NCI-H345 (cell line): ENCODE results near the gene VPS13D.

Source experiments
- DNase-seq: peaks from one replicate; lab custom pipeline; 2025; lab: John Stamatoyannopoulos, UW

Gene VPS13D, protein sequence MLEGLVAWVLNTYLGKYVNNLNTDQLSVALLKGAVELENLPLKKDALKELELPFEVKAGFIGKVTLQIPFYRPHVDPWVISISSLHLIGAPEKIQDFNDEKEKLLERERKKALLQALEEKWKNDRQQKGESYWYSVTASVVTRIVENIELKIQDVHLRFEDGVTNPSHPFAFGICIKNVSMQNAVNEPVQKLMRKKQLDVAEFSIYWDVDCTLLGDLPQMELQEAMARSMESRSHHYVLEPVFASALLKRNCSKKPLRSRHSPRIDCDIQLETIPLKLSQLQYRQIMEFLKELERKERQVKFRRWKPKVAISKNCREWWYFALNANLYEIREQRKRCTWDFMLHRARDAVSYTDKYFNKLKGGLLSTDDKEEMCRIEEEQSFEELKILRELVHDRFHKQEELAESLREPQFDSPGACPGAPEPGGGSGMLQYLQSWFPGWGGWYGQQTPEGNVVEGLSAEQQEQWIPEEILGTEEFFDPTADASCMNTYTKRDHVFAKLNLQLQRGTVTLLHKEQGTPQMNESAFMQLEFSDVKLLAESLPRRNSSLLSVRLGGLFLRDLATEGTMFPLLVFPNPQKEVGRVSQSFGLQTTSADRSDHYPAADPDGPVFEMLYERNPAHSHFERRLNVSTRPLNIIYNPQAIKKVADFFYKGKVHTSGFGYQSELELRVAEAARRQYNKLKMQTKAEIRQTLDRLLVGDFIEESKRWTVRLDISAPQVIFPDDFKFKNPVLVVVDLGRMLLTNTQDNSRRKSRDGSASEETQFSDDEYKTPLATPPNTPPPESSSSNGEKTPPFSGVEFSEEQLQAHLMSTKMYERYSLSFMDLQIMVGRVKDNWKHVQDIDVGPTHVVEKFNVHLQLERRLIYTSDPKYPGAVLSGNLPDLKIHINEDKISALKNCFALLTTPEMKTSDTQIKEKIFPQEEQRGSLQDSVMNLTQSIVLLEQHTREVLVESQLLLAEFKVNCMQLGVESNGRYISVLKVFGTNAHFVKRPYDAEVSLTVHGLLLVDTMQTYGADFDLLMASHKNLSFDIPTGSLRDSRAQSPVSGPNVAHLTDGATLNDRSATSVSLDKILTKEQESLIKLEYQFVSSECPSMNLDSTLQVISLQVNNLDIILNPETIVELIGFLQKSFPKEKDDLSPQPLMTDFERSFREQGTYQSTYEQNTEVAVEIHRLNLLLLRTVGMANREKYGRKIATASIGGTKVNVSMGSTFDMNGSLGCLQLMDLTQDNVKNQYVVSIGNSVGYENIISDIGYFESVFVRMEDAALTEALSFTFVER (N-terminal part only)

DNA sequence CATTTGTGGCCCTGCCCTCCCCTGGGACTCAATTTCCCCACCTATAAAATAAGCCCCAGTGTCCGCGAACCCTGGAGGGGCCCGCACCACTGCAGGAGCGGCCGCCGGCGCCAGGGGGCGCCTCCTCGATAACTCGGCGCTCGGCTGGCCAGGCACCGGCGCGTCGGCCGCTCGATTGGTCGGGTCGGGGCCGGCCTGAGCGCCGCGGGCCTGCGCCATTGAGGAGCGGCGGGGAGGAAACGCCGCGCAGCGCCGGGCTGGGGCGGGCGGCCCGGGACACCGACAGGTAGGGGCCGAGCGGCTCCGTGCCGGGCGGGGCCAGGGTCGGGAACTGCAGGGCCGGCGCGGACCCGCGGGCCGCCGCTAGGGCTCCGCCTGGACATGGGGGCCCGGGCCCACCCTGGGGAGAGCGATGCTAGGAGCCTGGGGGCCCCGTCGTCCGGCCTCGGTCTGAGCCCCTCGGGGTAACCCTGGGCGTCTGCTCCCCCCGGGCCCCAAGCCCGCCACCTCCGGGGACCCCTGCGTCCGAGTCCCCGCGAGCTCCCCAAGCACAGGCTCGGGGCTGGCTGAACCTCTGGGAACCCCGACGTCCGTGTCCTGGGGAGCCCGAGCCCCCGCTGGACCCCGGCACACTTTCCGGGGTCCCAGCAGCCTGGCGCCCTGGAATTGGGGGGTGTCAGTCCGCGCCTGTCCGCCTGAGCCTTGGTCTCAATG lies at the start of gene VPS13D:
Gene VPS13D, plus strand, starts transcription at position 196 of the 714 bp plus-strand sequence. CDS start 4,237 bp downstream, outside the sequence.
- peak; percentile 85 for DNase-seq

DNA sequence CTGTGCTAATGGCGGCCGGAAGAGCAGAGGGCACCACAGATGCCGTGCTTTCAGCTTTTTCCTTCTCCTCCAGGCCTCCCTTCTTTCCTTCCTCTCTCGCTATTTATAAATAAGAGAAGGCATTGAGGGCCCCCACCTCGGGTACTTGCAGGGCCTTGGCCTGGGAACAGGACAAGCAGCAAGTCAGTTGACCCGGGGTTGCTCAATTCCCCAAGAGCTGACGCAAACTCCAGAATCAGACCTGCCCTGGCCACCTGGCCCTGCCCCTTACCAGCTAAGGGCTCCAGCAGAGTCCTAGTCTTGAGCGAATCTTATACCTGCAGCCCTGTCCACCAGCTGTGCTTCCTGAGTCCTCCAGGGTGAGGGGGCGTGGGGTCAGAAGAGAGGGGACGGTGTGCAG lies 49.5 kb upstream of the VPS13D start:
- DNase-seq = no peak

DNA sequence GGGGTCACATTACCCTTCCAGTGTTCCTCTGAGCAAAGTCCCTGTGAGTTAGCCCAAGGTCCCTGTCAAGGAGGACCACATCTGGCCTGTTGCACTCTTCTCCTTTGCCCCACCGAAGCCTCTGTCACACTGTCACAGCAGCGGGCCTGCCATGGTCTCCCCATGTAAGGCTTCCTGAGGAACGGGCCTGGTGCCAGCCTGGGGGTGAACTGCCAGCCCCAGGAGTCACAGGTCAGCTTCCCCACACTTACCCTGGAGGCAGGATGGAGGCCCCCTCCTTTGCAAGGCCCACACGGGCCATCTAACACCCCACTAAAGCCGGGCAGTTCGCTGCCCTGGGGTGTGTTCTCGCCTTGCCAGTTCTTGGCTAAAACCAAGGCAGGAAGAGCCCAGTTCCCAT lies 48.9 kb upstream of the VPS13D start:
- DNase-seq = no peak

DNA sequence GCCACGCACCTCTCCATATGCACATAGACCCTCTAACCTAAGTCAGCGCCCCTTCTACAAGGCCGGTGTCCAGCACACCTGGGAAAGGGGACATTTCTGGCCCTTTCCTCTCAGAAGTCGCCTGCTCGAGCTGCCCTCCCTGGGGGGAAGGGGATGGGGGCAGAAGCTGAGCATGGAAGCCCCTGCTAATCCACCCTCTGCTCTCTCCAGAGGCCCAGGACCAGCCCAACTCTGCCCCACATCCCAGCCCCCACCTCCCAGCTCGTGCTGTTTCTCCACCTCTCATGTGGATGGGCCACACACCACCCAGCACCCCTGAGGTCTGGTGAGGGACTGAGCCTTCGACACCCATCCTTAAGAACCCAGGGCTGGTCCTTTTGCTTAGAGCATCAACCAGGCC lies 48.3 kb upstream of the VPS13D start:
- no peak for DNase-seq

DNA sequence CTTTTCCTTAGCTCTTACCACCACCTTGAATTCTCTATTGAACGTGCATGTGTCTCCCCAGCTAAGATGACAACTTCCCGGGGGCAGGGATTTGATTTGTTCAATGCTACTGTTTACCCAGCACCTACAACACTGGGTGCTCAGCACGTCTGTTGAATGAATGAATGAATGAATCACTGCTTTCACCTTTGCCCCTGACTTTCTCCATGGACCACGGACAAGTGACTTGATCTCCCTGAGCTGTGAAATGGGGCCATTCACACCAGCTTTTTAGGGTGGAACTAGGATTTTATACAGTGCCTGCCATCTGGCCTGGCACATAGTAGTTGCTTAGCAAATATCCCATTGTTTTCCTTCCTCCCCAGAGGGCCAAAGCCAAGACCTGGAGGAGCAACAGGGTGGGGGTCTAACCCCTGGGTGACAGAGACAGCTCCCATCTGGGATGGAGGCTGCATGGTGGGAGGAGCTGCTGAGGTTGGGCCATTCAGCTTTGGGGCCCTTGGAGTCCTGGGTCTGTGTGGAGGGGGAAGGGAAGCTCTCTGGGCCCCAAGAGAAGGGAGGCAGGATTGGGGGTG lies 47.3 kb upstream of the VPS13D start:
- DNase-seq = no peak

DNA sequence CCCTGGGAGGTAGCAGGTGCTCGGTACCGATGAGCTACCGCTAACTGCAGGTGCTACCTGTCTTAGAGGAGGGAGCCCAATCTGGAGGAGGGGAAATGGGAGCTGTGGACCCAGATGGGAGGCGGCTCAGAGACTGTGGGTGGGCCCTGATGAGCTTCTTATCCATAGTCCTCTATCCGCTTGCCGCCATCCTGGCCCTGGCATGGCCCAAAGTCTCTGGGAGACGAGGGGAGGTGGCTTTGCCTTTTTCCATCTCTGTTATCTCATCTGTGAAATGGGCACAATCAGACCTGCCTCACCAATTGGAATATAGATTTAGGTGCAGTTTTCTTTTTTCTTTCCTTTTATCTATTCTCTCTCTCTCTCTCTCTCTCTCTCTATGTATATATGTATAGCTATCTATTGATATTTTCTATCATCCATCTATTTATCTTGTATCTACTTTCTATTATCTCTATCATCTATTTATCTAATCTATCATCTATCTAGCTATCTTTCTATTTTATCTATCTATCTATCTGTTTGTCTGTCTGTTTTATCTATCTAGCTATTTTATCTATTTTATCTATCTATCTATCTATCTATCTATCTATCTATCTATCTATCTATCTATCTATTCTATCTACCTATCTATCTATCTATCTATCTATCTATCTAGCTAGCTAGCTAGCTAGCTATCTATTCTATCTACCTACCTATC lies 46.6 kb upstream of the VPS13D start:
- DNase-seq = no peak

DNA sequence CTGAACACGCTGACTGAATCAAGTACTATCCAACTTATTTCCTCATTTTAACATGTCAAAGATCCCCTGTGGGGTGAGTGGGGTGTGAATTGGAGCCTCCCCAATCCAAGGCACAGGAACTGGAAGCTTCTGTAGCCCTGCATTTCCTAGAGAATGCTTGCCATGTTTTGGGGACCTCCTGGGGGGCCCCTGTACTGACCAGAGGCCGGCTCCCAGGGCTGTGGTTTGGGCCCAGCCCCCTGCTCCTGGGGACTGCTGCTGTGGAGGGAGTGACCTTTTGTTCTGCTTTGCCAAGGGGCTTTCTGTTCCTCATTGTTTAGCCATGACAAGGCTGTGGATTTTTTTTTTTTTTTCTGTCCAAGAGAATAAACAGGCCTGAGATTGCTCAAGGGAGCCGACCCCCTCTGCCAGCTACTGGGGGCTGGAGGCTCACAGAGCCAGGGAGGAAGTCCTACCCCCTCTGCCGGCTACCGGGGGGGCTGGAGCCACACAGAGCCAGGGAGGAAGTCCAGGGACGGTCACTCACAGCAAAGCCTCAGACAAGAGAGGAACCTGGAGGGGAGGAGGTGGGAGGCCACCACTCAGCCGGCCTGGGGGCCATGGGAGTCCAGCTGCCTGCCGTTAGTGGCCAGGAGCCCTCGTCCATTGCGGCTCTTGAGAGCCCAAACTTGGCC lies 45.7 kb upstream of the VPS13D start:
- DNase-seq = no peak

DNA sequence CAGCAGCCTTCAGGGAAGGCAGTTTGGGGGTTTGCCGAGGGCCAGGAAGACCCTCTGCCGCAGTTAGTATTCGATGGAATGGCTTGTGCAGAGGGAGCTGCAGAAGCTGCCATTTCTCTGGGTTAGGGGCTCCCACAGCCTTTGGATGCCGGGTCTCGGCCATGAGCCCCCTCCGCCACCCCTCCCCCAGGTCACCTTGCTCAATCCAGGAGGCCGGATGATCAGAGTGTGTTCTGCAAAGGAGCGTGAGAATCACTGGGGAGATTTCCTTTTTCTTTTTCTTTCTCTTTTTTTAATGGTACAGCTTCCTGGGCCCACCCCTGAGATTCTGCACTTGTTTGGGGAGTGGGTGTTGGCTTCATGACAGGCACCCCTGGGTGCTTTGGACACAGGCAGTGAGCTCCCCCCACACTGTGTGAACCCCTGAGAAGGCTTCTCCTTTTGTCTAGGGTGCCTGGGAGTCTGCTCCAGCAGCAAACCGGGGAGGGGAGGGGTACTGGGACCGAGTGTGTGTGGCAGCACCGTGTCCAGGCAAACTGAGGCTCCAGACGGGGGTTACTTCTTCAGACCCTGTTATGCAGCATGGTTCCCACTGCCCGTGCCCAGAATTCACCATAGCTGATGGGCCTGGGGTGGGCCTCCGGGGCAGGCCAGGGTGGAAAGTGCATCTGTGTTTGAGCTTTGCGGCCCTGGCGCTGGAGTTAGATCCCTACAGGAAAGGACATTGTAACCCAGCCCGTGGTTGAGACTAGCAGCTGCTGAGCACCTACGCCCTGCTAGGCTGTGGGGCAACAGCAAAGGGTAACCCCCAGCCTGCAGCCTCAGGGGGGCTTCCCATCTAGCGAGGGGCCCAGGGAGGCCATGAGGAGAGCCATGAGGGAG lies 44.6 kb upstream of the VPS13D start:
- no peak for DNase-seq

DNA sequence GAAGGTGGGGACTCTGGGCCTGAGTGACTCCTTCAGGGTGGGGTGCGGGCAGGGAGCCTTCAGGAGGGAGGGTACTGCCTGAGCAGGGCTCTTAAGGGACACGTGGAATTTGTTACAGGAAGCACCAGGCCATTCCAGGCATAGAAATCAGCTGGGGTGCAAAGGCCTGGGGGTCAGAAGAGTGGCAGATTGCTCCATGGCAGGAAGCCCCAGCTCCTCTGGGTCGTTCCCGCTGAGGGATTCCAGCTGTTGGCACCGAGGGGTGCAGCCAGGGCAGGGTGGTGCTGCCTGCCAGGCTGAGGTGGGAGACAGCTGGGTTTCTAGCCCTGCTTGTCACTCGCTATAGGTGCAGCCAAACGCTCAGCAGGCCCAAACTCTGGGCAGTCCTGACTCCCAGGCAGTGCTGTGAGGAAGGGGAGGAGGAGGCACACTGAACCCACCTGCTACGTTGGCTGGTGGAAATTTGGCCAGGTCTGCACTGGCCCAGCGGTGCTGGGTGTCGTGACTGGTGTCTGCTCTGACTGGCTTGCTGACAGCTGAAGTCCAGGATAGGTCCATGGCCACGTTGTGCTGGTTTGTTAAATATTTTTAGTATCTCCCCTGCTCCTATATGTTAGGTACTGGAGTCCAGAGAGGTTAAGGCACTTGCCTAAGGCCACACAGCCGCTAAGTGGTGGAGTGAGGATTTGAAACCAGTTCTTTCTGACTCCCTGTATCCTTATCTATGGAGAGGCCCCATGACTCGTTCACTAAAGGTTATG lies 43.7 kb upstream of the VPS13D start:
- no peak for DNase-seq

DNA sequence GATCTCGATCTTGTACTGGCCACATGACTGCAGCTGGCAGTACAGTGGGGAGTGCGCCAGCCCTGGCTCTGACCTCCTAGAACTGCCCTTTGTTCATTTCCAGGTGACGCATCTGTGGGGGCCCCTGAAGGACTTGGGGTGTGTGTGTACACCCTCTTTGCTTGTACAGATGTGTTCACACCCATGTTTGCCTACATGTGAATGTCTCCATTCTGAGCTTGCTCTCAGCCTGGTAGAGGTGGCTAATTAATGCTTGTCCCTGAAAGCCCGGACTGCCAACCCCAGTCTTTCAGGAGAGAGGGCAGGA lies 43.2 kb upstream of the VPS13D start:
- no peak for DNase-seq

DNA sequence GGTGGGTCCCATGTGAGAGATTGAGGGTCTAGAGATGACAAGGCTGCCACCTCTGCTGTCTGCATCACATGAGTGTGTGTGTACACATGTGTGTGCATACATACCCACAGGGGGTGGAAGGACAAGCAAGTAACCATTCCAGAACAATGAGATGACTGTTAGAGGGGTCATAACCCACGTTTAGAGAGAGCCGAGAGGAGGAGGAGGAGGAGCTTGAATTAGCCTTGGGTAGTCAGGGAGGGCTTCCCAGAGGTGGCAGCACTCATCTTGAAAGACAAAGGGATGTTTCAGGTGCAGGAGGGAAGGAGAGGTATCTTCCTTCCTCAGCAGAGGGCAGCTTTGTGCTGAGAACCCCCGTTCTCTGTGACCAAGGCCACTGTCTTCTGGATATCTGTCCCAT lies 41.7 kb upstream of the VPS13D start:
- no peak for DNase-seq

DNA sequence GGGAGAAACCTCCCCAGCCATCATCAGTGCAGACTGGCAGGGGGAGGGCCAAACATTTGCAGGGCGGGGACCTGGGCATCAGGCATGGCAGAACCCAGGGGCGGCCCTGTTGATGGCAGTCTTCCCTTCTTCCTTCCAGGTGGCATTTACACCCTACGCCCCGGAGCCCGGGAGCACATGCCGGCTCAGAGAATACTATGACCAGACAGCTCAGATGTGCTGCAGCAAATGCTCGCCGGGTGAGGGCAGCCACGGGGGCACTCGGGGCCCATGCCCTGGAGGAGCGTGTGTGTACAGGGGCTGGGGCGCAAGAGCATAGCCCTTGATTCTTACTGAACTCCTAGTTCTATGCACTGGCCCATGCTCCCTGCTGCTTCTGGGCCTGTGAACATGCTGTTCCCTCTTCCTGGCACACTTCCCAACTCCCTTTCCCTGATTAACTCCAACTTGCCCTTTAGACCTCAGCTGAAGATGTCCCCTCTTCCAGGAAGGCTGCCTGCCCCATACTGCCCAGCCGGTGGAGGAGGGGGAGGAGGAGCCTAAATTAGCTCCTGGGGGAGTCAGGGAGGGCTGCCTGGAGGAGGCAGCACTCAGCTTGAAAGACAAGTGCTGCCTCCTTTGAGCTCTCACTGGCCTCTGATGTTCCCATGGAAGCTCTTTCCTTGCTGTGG lies 41.0 kb upstream of the VPS13D start:
- DNase-seq = no peak

DNA sequence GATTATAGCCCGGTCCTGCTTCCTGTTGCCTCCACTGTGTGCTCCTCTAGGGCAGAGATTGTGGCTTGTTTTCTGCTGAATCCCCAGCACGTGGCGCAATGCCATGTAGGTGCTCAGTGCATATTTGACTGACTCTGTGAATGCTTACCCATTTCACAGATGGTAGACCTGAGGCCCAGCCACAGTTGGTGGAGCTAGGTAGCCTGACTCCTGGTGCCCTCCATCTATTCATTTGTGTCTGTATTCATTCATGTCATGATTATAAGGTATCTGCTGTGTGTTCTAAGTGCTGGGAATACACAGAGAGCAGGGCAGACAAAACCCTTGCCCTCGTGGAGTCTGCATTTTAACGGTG lies 40.5 kb upstream of the VPS13D start:
- no peak for DNase-seq

DNA sequence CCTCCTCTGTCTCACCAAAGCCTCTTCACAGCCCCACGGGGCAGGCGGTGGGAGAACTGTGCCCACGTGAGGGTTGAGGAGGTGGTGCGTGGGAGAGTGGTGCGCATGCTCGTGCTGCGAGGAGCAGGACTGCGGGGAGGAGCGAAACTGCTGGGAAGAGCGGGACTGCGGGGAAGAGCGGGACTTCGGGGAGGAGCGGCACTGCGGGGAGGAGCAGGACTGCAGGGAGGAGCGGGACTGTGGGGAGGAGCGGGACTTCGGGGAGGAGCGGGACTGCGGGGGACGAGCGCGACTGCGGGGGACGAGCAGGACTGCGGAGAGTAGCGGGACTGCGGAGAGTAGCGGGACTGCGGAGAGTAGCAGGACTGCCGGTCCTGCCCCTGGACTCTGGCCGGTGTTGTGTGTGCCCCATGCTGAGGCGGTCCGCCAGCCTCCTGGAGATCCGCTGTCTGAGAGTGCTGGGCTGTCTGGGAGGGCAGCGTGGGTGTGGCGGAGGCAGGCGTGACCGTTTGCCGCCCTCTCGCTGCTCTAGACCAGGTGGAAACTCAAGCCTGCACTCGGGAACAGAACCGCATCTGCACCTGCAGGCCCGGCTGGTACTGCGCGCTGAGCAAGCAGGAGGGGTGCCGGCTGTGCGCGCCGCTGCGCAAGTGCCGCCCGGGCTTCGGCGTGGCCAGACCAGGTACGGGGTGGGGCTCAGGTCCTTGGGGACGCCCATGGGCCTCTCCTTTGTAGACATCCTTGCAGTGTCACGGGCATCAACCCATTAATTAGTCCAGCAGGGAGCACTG lies 38.4 kb upstream of the VPS13D start:
- no peak for DNase-seq

DNA sequence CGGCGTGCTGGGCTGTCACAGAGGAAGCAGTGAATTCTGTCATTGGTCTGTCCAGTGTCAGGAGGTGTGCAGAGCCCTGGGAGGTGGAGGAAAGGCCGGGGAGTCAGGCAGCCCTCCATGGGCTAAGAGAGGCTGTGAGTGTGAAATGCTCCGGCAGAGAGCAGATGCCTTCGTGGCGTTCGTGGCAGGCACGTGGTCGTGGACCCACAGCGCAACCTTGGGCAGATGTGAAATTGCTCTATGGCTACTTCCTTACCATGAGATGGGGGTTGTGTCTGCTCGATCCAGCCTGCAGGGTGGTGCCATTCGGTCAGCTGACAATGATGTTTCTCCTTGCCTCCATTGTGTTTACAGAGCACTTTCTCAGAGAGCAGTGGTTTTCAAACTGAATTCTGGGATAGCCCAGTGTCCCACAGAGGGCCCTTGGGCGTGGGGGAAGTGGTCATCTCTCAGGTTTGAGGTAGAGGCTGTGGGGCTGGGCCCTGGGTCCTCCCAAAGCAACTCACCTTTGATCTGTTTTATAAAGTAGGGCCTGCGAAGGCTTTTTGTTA lies 35.1 kb upstream of the VPS13D start:
- DNase-seq = no peak

DNA sequence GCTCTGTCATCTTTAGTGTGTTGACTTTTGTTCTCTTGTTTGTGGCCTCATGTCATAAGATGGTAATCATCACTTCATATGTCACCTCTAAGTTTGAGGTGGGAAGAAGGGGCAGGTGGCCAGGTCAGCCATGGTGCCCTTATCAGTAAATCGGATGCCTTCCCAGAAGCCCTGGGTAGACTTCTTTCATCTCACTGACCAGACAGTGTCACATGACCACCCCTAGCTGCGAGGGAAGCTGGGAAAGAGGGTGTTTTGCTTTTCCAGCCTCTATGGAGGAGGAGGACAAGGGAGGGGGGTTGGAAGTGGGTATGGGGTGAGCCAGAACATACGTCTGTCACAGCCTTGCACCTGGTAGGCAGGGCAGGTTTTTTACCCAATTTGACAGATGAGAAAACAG lies 34.4 kb upstream of the VPS13D start:
- DNase-seq = no peak
